ENCODE results near the gene PRKAR1B. TPM values are rescaled to one million over a fixed set of nuclear protein-coding genes. Genes with fewer than 3 reads are reported as not detected.

PRKAR1B gene
- total RNA-seq, 1 donor from 2014 or later = 11.8 TPM

DNA sequence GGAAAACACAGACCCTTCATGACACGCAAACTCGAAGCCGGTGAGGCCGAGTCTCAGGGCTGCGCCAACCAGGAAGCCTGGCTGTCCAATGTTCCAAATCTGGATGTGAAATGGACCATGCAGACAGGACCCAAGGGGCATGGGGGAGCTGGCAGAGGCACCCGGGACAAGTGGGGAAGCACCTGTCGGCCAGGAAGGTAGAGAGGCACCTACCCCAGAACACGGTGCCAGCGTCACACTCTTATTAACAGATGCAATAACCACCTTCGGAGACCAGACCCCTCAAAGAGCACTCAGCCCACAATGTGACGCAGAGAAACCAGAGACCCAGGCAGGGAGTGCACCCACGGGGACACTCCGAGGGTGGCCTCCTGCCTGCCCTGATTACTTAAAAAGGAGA is 119.1 kb downstream of the PRKAR1B start:
- Histone ChIP-seq H3K4me3 (no peak overlapping the region), H3K36me3 (no peaks in the 10 kb centered on the region), H3K79me2 (ENCODE audit: low read depth) (no peaks in the 10 kb centered on the region), H3K27ac (no peak overlapping the region), H3K9ac (no peak overlapping the region), H3K9me3 (ENCODE audit: low read depth) (no peaks in the 10 kb centered on the region), H3K4me2 (no peak overlapping the region), H2AFZ (replicated peaks) (no peak overlapping the region), H3K27me3 (no peaks in the 10 kb centered on the region), H3K4me1 (peaks cover 14% of the 10 kb centered on the region), H4K20me1 (ENCODE audit: low read depth) (no peaks in the 10 kb centered on the region), H3F3A (ENCODE audit: low read depth) (peaks cover 3% of the 10 kb centered on the region)
- Mint-ChIP-seq H3K9me3 (no peaks in the 10 kb centered on the region), H3K27me3 (ENCODE audit: insufficient read depth, low read depth) (no peaks in the 10 kb centered on the region), H3K4me1 (peaks cover 35% of the 10 kb centered on the region), H3K27ac (no peak overlapping the region), H3K36me3 (no peaks in the 10 kb centered on the region), H3K4me3 (no peak overlapping the region)
- no peak for DNase-seq (ENCODE audit: low spot score)
- no peak for TF ChIP-seq EZH2phosphoT487 (IDR thresholded peaks at IDR 0.05)
- TF ChIP-seq EZH2 (IDR thresholded peaks at IDR 0.05) = no peak
- TF ChIP-seq, protein P1, sequence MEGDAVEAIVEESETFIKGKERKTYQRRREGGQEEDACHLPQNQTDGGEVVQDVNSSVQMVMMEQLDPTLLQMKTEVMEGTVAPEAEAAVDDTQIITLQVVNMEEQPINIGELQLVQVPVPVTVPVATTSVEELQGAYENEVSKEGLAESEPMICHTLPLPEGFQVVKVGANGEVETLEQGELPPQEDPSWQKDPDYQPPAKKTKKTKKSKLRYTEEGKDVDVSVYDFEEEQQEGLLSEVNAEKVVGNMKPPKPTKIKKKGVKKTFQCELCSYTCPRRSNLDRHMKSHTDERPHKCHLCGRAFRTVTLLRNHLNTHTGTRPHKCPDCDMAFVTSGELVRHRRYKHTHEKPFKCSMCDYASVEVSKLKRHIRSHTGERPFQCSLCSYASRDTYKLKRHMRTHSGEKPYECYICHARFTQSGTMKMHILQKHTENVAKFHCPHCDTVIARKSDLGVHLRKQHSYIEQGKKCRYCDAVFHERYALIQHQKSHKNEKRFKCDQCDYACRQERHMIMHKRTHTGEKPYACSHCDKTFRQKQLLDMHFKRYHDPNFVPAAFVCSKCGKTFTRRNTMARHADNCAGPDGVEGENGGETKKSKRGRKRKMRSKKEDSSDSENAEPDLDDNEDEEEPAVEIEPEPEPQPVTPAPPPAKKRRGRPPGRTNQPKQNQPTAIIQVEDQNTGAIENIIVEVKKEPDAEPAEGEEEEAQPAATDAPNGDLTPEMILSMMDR (IDR thresholded peaks at IDR 0.05) = no peak

DNA sequence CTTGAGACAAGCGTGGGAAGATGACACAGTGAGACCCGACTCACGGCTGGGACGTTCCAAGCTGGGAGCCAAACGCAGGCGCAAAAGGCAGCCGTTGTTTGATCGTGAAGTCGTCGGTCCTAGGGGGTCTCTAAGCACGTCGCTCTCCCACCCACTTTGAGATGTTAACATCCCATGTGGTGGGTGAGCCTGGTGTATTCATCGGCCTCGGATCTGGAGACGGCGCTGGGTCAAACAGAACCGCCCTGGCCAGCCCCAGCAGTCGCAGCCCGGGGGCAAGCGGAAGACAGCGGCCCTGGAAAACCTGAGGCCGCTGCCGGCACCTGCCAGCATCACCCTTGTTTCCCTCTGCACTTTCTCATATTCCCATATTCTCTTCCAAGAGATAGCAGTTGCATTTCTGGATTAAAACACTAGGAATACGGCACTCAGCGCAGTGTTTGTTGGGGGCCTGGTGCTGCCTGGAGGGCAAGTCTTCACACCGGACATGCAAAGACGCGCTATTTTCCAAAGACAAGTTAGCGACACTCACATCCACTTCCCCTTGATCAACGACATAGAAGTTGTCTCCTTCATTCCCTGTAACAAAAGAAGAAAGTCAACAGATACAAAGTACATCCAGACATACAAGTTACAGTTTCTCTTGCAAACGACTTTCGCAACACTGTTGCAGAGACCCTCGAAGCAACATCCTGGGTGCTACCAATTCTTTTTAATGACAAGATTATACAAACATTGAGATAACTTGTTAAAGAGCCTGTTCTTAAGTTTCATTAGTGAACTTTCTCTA is 121.2 kb downstream of the PRKAR1B start:
- H3F3A ChIP-seq (ENCODE audit: low read depth) = peaks cover 3% of the 10 kb centered on the region
- H3K4me3 ChIP-seq = no peak overlapping the region
- no peak for DNase-seq (ENCODE audit: low spot score)
- H3K36me3 ChIP-seq = no peaks in the 10 kb centered on the region
- H4K20me1 ChIP-seq (ENCODE audit: low read depth) = no peaks in the 10 kb centered on the region
- Mint-ChIP-seq H3K27ac (no peak overlapping the region), H3K36me3 (no peaks in the 10 kb centered on the region), H3K9me3 (no peaks in the 10 kb centered on the region), H3K27me3 (ENCODE audit: insufficient read depth, low read depth) (no peaks in the 10 kb centered on the region), H3K4me3 (no peak overlapping the region), H3K4me1 (peaks cover 35% of the 10 kb centered on the region)
- H3K9ac ChIP-seq = no peak overlapping the region
- H3K27me3 ChIP-seq = no peaks in the 10 kb centered on the region
- TF ChIP-seq, protein P1 (IDR thresholded peaks at IDR 0.05) = no peak
- TF ChIP-seq EZH2phosphoT487 (IDR thresholded peaks at IDR 0.05) (no peak), EZH2 (IDR thresholded peaks at IDR 0.05) (no peak)
- H3K79me2 ChIP-seq (ENCODE audit: low read depth) = no peaks in the 10 kb centered on the region
- peaks cover 10% of the 10 kb centered on the region for H3K4me1 ChIP-seq
- H3K9me3 ChIP-seq (ENCODE audit: low read depth) = no peaks in the 10 kb centered on the region
- H3K4me2 ChIP-seq = no peak overlapping the region
- H3K27ac ChIP-seq = no peak overlapping the region
- H2AFZ ChIP-seq (replicated peaks) = no peak overlapping the region

DNA sequence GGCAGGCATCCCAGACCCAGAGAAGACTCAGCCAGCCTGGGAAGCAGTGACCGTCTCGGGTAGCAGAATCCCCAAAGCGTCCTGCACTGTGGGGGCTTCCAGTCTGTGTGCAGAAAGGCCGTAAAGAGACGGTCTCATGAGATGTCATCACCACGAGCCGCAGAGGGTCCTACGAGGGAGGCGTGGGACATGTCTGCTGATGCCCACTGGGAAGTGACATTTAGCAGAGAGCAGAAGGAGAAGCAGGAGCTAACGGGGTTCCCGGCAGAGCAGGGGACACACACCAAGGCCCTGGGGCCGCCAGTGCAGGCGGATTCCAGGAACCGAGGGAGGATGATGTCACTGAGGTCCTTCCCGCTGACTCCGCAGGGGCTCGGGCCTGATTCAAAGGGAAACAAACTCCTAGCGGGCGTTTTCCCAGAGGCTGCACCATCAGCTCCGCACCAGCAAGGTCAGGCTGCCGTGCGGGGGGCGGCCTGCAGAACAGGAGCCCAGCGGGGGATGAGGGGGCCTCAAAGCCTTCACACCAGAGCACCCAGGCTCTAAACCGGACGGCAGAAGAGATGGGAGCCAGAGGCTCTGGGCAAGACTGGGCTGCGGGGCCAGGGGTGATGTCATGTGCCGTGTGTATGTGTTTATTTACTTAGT is 122.1 kb downstream of the PRKAR1B start:
- no peaks in the 10 kb centered on the region for H3K9me3 ChIP-seq (ENCODE audit: low read depth)
- H3K27me3 ChIP-seq = no peaks in the 10 kb centered on the region
- H2AFZ ChIP-seq (replicated peaks) = no peak overlapping the region
- peaks cover 1% of the 10 kb centered on the region for H3K4me1 ChIP-seq
- H3K4me2 ChIP-seq = no peak overlapping the region
- H3K27ac Mint-ChIP-seq = peak overlapping the region; percentile 57
- H3K9ac ChIP-seq = no peak overlapping the region
- DNase-seq (ENCODE audit: low spot score) = no peak
- H3K4me1 Mint-ChIP-seq = peaks cover 27% of the 10 kb centered on the region
- no peak overlapping the region for H3K4me3 Mint-ChIP-seq
- H3K9me3 Mint-ChIP-seq = no peaks in the 10 kb centered on the region
- no peaks in the 10 kb centered on the region for H4K20me1 ChIP-seq (ENCODE audit: low read depth)
- no peak for TF ChIP-seq EZH2 (IDR thresholded peaks at IDR 0.05)
- TF ChIP-seq, protein P1 (IDR thresholded peaks at IDR 0.05) = no peak
- TF ChIP-seq EZH2phosphoT487 (IDR thresholded peaks at IDR 0.05) = no peak
- H3K36me3 Mint-ChIP-seq = no peaks in the 10 kb centered on the region
- no peaks in the 10 kb centered on the region for H3K79me2 ChIP-seq (ENCODE audit: low read depth)
- H3F3A ChIP-seq (ENCODE audit: low read depth) = no peaks in the 10 kb centered on the region
- no peaks in the 10 kb centered on the region for H3K36me3 ChIP-seq
- no peak overlapping the region for H3K27ac ChIP-seq
- H3K4me3 ChIP-seq = no peak overlapping the region
- no peaks in the 10 kb centered on the region for H3K27me3 Mint-ChIP-seq (ENCODE audit: insufficient read depth, low read depth)
